AG10803 (cell line): ENCODE measurements around the gene PADI4.

ENCODE experiments used
- DNase-seq: peaks from one replicate; pipeline ENCODE4 v3.0.0; 2010; ENCODE audit warnings: low read depth
- H3K4me3 ChIP-seq: 2 replicates; pipeline ENCODE4 v1.5.1; 2011; ENCODE audit warnings: mild to moderate bottlenecking, low read length, control low read depth
- CTCF ChIP-seq: conservative IDR thresholded peaks from 2 replicates; pipeline ENCODE4 v1.5.1; 2011; ENCODE audit warnings: mild to moderate bottlenecking, low read length, control low read depth, inconsistent platforms

The PADI4 gene

DNA sequence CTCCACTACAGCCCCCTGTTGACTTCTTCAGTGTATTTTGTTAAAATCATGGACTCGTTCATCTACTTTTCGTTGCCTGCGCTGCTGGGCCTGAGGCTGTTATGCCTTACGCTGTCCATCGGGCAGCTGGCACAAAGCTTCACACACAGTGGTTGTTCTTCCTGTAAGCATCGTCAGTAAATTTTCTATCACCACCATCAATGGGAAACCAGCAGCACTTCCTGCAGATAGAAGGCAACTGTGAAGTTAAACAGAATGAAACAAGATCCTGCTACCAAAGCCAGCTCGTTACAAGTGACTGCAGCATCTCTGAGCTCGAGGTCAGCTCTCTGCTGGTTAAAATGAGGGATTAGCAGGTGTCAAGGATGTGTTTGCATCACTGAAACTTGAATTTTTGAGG is 42.1 kb downstream of the PADI4 start:
- DNase-seq = no peak
- H3K4me3 ChIP-seq = no peak overlapping the region
- no peak for TF ChIP-seq CTCF

- no peak for TF ChIP-seq CTCF
- H3K4me3 ChIP-seq = no peak overlapping the region
- DNase-seq = no peak
Measured at GRCh38 chr1:17350928-17351446, 43.0 kb downstream of the PADI4 start.

- no peak for DNase-seq
- no peak overlapping the region for H3K4me3 ChIP-seq
- no peak for TF ChIP-seq CTCF
Measured at GRCh38 chr1:17351598-17352324, 43.8 kb downstream of the PADI4 start.

- TF ChIP-seq CTCF = no peak
- H3K4me3 ChIP-seq = no peak overlapping the region
Measured at GRCh38 chr1:17352419-17352909, 44.5 kb downstream of the PADI4 start.

DNA sequence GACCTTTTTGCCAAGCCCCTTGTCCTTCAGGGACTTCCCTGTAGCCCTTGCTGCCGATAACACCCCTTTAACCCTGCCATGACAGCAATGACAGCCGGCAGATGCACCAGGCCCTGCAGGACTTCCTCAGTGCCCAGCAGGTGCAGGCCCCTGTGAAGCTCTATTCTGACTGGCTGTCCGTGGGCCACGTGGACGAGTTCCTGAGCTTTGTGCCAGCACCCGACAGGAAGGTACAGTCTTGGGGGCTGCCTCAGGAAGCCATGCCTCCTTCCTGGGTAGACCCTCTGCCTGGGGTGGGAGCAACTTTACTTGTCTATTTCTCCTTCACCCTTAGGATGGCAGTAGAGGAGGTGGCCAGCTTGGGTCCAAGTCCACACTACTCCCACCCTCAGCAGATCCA is 47.9 kb downstream of the PADI4 start:
- no peak for TF ChIP-seq CTCF
- no peak overlapping the region for H3K4me3 ChIP-seq
- DNase-seq = no peak

More at GRCh38 chr1:17352419-17352909, 44.5 kb downstream of the PADI4 start:
- no peak for DNase-seq

GRCh38 chr1:17356387-17357026 is 48.5 kb downstream of the PADI4 start:
- TF ChIP-seq CTCF = no peak
- H3K4me3 ChIP-seq = no peak overlapping the region
- DNase-seq = no peak

GRCh38 chr1:17358557-17358956 is 50.6 kb downstream of the PADI4 start:
- DNase-seq = no peak
- no peak for TF ChIP-seq CTCF
- no peak overlapping the region for H3K4me3 ChIP-seq
